ENCODE data around the gene POU3F1.

The POU3F1 gene

GRCh38 chr1:38046884-38047602 is 450 bp upstream of the POU3F1 start:
- Histone ChIP-seq H3K27me3 (ENCODE audit: control insufficient read depth in 1 of 2, insufficient read depth in 1 of 2, low read length in 2 of 2) (peaks cover 48 to 73% of the 10 kb centered on the region in 2 experiments), H3K4ac (ENCODE audit: low read depth in 1 of 2, low read length in 2 of 2) (no peak overlapping the region), H3K4me1 (ENCODE audit: control insufficient read depth, insufficient read depth, low read depth, low read length) (peaks cover 54% of the 10 kb centered on the region), H3K23ac (ENCODE audit: low read length in 2 of 2) (peak overlapping the region in 1 of 2 experiments; percentile 6), H4K8ac (ENCODE audit: low read length) (no peak overlapping the region), H3K79me1 (replicated peaks; ENCODE audit: low read length, poor library complexity, severe bottlenecking) (no peaks in the 10 kb centered on the region), H2BK120ac (ENCODE audit: low read depth, low read length) (no peak overlapping the region), H3K27ac (ENCODE audit: low read length, poor library complexity, severe bottlenecking) (no peak overlapping the region), H3K9me3 (ENCODE audit: control insufficient read depth, low read length) (no peaks in the 10 kb centered on the region), H3K4me2 (ENCODE audit: low read length, poor library complexity, severe bottlenecking) (peak overlapping the region; percentile 91), H3K14ac (ENCODE audit: low read length in 2 of 2) (no peak overlapping the region), H4K91ac (ENCODE audit: low read length) (no peak overlapping the region), H2AFZ (ENCODE audit: low read depth, low read length) (peak overlapping the region; percentile 42), H3K9ac (ENCODE audit: low read length) (no peak overlapping the region), H2AK5ac (ENCODE audit: low read length, severe bottlenecking) (no peak overlapping the region), H2BK12ac (ENCODE audit: low read length in 2 of 2) (no peak overlapping the region), H3K36me3 (ENCODE audit: control insufficient read depth in 1 of 2, insufficient read depth in 2 of 2, low read depth in 1 of 2, low read length in 2 of 2) (no peaks in the 10 kb centered on the region), H2BK15ac (ENCODE audit: low read depth, poor library complexity, severe bottlenecking) (no peak overlapping the region), H3K4me3 (ENCODE audit: insufficient read depth in 1 of 2, low read depth in 1 of 2, low read length in 2 of 2) (peak overlapping the region; percentile 58 to 72), H3K18ac (ENCODE audit: low read depth in 1 of 2, low read length in 2 of 2) (no peak overlapping the region), H2BK5ac (ENCODE audit: low read depth, low read length, poor library complexity, severe bottlenecking) (no peak overlapping the region)
- WGBS, result under 1% methylated on average over 70 of the region's 99 CpGs
- peak; percentile 71 for DNase-seq

DNA sequence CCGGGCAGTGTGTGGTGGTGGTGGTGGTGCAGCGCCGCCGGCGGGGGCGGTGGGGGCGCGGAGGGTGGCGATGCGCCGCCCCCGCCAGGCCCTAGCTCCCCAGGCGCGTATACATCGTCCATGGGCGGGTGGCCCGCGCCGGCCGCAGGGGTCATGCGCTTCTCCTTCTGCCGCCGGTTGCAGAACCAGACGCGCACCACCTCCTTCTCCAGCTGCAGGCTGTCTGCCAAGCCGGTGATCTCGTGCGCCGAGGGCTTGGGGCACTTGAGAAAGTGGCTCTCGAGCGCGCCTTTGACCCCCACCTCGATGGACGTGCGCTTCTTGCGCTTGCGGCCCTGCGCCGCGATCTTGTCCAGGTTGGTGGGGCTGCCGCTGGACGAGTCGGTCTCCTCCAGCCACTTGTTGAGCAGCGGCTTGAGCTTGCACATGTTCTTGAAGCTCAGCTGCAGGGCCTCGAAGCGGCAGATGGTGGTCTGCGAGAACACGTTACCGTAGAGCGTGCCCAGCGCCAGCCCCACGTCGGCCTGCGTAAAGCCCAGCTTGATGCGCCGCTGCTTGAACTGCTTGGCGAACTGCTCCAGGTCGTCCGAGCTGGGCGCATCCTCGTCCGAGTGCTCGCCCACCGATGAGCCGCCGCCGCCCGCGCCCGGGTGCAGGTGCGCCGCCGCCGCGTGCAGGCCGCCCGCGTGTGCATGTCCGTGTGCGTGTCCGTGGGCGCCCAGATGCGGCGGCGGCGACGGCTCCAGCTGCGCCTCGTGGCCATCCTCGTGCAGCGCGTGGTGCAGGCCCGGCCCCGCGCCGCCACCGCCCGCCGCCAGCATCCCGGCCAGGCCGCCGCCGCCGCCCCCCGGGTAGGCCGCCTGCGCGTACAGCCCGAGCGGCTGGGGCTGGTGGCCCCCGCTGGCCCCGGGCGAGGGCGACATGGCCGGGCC is 926 bp downstream of the POU3F1 start:
- Histone ChIP-seq H3K4me3 (ENCODE audit: insufficient read depth in 1 of 2, low read depth in 1 of 2, low read length in 2 of 2) (peak overlapping the region in 1 of 2 experiments; percentile 33), H2BK12ac (ENCODE audit: low read length in 2 of 2) (no peak overlapping the region), H3K4me2 (ENCODE audit: low read length, poor library complexity, severe bottlenecking) (peak overlapping the region; percentile 90), H3K36me3 (ENCODE audit: control insufficient read depth in 1 of 2, insufficient read depth in 2 of 2, low read depth in 1 of 2, low read length in 2 of 2) (no peaks in the 10 kb centered on the region), H3K79me1 (replicated peaks; ENCODE audit: low read length, poor library complexity, severe bottlenecking) (no peaks in the 10 kb centered on the region), H2BK120ac (ENCODE audit: low read depth, low read length) (no peak overlapping the region), H3K9me3 (ENCODE audit: control insufficient read depth, low read length) (no peaks in the 10 kb centered on the region), H2BK15ac (ENCODE audit: low read depth, poor library complexity, severe bottlenecking) (no peak overlapping the region), H3K4me1 (ENCODE audit: control insufficient read depth, insufficient read depth, low read depth, low read length) (peaks cover 43% of the 10 kb centered on the region), H4K91ac (ENCODE audit: low read length) (no peak overlapping the region), H3K23ac (ENCODE audit: low read length in 2 of 2) (peak overlapping the region in 1 of 2 experiments; percentile 30), H3K18ac (ENCODE audit: low read depth in 1 of 2, low read length in 2 of 2) (no peak overlapping the region), H3K14ac (ENCODE audit: low read length in 2 of 2) (no peak overlapping the region), H3K9ac (ENCODE audit: low read length) (no peak overlapping the region), H2AK5ac (ENCODE audit: low read length, severe bottlenecking) (no peak overlapping the region), H4K8ac (ENCODE audit: low read length) (no peak overlapping the region), H3K27ac (ENCODE audit: low read length, poor library complexity, severe bottlenecking) (no peak overlapping the region), H3K4ac (ENCODE audit: low read depth in 1 of 2, low read length in 2 of 2) (no peak overlapping the region), H2BK5ac (ENCODE audit: low read depth, low read length, poor library complexity, severe bottlenecking) (no peak overlapping the region), H2AFZ (ENCODE audit: low read depth, low read length) (no peak overlapping the region), H3K27me3 (ENCODE audit: control insufficient read depth in 1 of 2, insufficient read depth in 1 of 2, low read length in 2 of 2) (peaks cover 59 to 77% of the 10 kb centered on the region in 2 experiments)
- peak; percentile 47 for DNase-seq
- WGBS, result 5% methylated on average over 85 of the region's 115 CpGs

GRCh38 chr1:38044221-38045215 is 2.1 kb downstream of the POU3F1 start:
- H3K79me1 ChIP-seq (replicated peaks; ENCODE audit: low read length, poor library complexity, severe bottlenecking), result no peaks in the 10 kb centered on the region
- no peak overlapping the region for H2AFZ ChIP-seq (ENCODE audit: low read depth, low read length)
- H2BK15ac ChIP-seq (ENCODE audit: low read depth, poor library complexity, severe bottlenecking), result no peak overlapping the region
- no peak overlapping the region for H4K91ac ChIP-seq (ENCODE audit: low read length)
- peaks cover 37% of the 10 kb centered on the region for H3K4me1 ChIP-seq (ENCODE audit: control insufficient read depth, insufficient read depth, low read depth, low read length)
- no peak overlapping the region for H3K27ac ChIP-seq (ENCODE audit: low read length, poor library complexity, severe bottlenecking)
- H3K23ac ChIP-seq (ENCODE audit: low read length in 2 of 2), result peak overlapping the region in 1 of 2 experiments; percentile 84
- no peaks in the 10 kb centered on the region for H3K36me3 ChIP-seq (ENCODE audit: control insufficient read depth in 1 of 2, insufficient read depth in 2 of 2, low read depth in 1 of 2, low read length in 2 of 2)
- DNase-seq, result no peak
- H3K4ac ChIP-seq (ENCODE audit: low read depth in 1 of 2, low read length in 2 of 2), result no peak overlapping the region
- H2BK120ac ChIP-seq (ENCODE audit: low read depth, low read length), result no peak overlapping the region
- peak overlapping the region; percentile 90 for H3K4me2 ChIP-seq (ENCODE audit: low read length, poor library complexity, severe bottlenecking)
- no peaks in the 10 kb centered on the region for H3K9me3 ChIP-seq (ENCODE audit: control insufficient read depth, low read length)
- H3K9ac ChIP-seq (ENCODE audit: low read length), result peak overlapping the region; percentile 63
- WGBS, result 2% methylated on average over 55 of the region's 70 CpGs
- no peak overlapping the region for H2BK5ac ChIP-seq (ENCODE audit: low read depth, low read length, poor library complexity, severe bottlenecking)
- H2BK12ac ChIP-seq (ENCODE audit: low read length in 2 of 2), result no peak overlapping the region
- H3K4me3 ChIP-seq (ENCODE audit: insufficient read depth in 1 of 2, low read depth in 1 of 2, low read length in 2 of 2), result peak overlapping the region; percentile 63 to 75
- H4K8ac ChIP-seq (ENCODE audit: low read length), result no peak overlapping the region
- no peak overlapping the region for H3K18ac ChIP-seq (ENCODE audit: low read depth in 1 of 2, low read length in 2 of 2)
- peaks cover 69 to 81% of the 10 kb centered on the region in 2 experiments for H3K27me3 ChIP-seq (ENCODE audit: control insufficient read depth in 1 of 2, insufficient read depth in 1 of 2, low read length in 2 of 2)
- no peak overlapping the region for H2AK5ac ChIP-seq (ENCODE audit: low read length, severe bottlenecking)
- H3K14ac ChIP-seq (ENCODE audit: low read length in 2 of 2), result no peak overlapping the region

Measured in mesenchymal stem cell (in vitro differentiated cells and primary cell).